GM12864 (cell line): ENCODE results near the gene UVRAG.
"Not testable (repeated sequence)": the region's sequence is repeated elsewhere in the genome, so short reads cannot be mapped to it uniquely, and the experiment has no call there.

Experiments
- DNase-seq: peaks from one replicate; pipeline ENCODE4 v3.0.0-alpha.2; 2011; ENCODE audit warnings: low read depth
- H3K4me3 ChIP-seq: 2 replicates; pipeline ENCODE4 v1.5.1; 2011; ENCODE audit warnings: mild to moderate bottlenecking, low read depth, low read length, control low read depth
- TF ChIP-seq, protein P1 (sequence below): IDR thresholded peaks from 2 replicates; pipeline ENCODE4 v1.5.1; 2011; ENCODE audit warnings: low read depth, mild to moderate bottlenecking, moderate library complexity, low read length, control low read depth, inconsistent platforms; ENCODE audit errors: missing control alignments

UVRAG gene

DNA sequence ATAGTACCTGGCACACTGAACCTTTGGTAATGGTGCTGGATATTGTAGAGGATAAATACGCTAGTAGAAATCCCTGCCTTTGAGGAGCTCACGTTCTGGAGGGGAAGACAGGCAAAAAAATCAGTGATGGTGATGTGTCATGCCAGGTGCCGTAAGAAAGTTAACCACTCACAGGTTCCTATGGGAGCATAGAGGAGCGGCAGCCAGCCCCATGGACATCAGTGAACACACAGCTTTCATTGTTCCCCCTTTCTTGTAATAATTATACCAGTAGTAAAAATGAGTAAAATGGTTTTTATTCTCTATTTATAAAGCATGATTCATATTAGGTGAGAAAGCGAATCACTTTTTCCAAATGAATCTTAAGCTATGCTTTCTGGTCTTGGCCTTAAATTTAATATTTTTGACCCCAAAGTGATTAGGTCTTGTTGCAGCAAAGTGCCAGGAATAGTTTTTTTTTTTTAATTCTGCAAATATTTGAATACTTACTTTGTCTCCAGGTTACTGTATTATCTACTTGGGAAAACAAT is 57.9 kb downstream of the UVRAG start:
- H3K4me3 ChIP-seq = no peak overlapping the region; the same call in 1 of the 2 replicates
- no peak for DNase-seq

DNA sequence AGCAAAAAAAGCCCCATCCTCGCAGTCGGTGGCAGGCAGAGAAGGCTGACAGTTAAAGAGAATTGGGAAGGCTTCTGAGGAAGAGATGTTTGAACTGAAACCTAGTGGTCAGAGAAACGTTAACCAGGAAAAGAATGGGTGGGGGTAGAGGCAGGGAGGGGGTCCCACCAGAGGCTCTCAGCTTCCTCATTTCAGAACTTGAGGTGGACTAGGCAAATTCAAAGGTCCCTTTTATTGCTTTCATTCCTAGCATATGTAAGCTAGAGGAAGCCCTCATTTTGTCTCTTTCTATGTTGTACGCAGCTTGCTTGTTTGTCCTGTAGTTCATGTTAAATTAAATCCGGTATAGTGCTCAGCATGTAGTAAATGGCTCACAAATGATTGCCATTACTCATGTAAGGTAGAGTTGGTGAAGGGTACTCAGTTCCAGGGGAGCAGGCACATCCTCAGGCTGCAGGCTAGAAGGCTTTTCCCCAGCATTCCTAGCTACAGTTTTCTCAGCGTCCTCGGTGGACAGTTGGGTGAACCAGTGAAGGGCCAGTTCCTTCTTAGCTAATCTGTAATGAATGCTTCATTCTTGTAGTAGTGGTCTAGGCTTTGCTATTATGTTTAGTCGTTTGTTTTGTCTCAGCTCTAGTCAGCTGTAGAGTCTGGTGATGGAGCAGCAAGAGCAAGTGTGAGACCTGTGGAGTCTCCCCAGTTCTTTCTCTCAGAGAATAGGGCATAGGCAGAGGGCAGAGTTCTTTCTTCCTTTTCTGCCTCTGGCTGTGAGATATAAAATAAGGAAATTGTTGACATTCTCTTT is 58.6 kb downstream of the UVRAG start:
- TF ChIP-seq, protein P1, sequence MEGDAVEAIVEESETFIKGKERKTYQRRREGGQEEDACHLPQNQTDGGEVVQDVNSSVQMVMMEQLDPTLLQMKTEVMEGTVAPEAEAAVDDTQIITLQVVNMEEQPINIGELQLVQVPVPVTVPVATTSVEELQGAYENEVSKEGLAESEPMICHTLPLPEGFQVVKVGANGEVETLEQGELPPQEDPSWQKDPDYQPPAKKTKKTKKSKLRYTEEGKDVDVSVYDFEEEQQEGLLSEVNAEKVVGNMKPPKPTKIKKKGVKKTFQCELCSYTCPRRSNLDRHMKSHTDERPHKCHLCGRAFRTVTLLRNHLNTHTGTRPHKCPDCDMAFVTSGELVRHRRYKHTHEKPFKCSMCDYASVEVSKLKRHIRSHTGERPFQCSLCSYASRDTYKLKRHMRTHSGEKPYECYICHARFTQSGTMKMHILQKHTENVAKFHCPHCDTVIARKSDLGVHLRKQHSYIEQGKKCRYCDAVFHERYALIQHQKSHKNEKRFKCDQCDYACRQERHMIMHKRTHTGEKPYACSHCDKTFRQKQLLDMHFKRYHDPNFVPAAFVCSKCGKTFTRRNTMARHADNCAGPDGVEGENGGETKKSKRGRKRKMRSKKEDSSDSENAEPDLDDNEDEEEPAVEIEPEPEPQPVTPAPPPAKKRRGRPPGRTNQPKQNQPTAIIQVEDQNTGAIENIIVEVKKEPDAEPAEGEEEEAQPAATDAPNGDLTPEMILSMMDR = no peak
- H3K4me3 ChIP-seq = no peak overlapping the region; the same call in 1 of the 2 replicates
- DNase-seq = peak; percentile 59

More for the DNA sequence above, 57.9 kb downstream of the UVRAG start:
- TF ChIP-seq, protein P1 = no peak

GRCh38 chr11:75874684-75875341 is 59.8 kb downstream of the UVRAG start:
- DNase-seq = no peak
- TF ChIP-seq, protein P1 = no peak
- no peak overlapping the region for H3K4me3 ChIP-seq

DNA sequence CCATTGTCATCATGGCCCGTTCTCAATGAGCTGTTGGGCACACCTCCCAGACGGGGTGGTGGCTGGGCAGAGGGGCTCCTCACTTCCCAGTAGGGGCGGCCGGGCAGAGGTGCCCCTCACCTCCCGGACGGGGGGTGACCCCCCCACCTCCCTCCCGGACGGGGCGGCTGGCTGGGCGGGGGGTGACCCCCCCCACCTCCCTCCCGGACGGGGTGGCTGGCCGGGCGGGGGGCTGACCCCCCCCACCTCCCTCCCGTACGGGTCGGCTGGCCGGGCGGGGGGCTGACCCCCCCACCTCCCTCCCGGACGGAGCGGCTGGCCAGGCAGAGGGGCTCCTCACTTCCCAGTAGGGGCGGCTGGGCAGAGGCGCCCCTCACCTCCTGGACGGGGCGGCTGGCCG is 62.3 kb downstream of the UVRAG start:
- DNase-seq, H3K4me3 ChIP-seq: not testable (repeated sequence)

DNA sequence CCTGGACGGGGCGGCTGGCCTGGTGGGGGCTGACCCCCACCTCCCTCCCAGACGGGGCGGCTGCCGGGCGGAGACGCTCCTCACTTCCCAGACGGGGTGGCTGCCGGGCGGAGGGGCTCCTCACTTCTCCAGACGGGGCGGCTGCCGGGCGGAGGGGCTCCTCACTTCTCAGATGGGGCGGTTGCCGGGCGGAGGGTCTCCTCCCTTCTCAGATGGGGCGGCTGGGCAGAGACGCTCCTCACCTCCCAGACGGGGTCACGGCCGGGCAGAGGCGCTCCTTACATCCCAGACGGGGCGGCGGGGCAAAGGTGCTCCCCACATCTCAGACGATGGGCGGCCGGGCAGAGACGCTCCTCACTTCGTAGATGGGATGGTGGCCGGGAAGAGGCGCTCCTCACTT is 62.9 kb downstream of the UVRAG start:
- not testable (repeated sequence) for H3K4me3 ChIP-seq

GRCh38 chr11:75878933-75879332 is 63.9 kb downstream of the UVRAG start:
- DNase-seq = no peak
- TF ChIP-seq, protein P1 = no peak
- H3K4me3 ChIP-seq = no peak overlapping the region

More for the DNA sequence above, 62.9 kb downstream of the UVRAG start:
- DNase-seq = not testable (repeated sequence)

- TF ChIP-seq, protein P1 = no peak
- no peak for DNase-seq
- no peak overlapping the region for H3K4me3 ChIP-seq
These were observed 64.7 kb downstream of the UVRAG start for GRCh38 chr11:75879737-75880136.

DNA sequence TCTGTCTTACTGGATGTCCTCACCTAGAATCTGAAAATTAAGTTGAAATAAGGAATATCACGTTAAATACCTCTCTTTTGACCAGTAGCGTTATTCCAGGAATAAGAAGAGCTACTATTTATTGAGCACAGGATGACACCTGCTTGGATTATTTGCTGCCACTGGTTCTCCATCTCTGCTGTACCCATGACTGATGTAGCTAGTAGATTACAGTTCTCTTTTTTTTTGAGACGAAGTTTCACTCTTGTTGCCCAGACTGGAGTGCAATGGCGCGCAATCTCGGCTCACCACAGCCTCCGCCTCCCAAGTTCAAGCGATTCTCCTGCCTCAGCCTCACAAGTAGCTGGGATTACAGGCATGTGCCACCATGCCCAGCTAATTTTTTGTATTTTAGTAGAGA is 65.3 kb downstream of the UVRAG start:
- not testable (repeated sequence) for DNase-seq, H3K4me3 ChIP-seq
